GM19043 (cell line): ENCODE measurements around the gene FGGY.
"Not testable (repeated sequence)": the region's sequence is repeated elsewhere in the genome, so short reads cannot be mapped to it uniquely, and the experiment has no call there.

Source experiments
- ATAC-seq: cut with Tn5 transposase; IDR thresholded peaks from one replicate; pipeline ENCODE4 v1.9.1; 2021; ENCODE audit warnings: low read depth; ENCODE audit not compliant: unreplicated experiment

The FGGY gene

DNA sequence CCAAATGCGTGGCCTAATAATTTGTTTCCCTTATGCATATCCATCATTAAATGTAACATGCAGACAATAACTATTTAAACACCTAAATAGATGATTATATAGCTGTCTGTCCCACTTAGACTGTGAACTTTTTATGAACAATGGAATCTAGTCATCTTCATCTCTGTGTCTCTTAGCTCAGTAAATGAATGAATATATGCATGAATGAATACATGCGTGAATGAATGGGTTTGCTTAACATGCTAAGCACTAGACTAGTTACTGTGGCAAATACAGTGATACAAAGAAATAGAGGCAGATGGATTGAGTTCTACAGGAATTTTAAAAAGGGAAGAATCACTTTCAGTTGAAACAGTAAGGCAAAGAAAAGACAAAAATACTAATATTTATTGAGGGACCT lies 232.0 kb downstream of the FGGY start:
- no peak for ATAC-seq

DNA sequence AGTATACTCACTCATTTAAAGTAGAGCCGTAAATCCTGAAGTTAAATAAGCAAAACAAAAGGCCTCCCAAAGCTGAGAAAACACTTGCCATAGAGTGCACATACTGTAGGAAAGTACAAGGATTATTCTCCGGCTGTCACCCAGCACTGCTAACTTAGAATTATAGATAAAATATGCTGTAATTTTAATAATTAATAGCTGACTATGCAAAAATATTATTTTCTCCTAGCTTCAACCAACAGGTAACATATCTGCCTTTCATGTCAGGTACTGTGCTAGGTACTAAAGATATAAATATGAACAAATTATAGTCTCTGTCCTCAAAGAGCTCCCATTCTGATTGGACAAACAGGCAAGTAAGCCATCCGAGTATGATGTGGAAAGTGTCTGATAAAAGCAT lies 233.2 kb downstream of the FGGY start:
- ATAC-seq, result no peak

DNA sequence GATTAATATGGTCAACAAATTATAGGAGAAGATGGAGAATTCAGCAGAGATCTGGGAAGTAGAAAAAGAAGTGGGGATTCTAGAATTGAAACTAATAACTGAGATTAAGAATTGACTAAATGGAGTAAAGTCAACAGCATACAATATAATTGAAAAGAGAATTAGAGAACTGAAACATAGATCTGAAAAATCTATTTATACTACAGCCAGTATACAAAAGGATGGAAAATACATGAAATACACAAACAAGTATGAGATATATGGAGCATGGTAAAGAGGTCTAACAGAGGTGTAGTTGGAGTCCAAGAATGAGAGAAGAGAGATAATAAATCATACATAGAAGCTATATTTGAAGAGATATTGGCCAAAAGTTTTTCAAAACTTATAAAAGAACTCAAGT lies 235.2 kb downstream of the FGGY start:
- ATAC-seq, result no peak

DNA sequence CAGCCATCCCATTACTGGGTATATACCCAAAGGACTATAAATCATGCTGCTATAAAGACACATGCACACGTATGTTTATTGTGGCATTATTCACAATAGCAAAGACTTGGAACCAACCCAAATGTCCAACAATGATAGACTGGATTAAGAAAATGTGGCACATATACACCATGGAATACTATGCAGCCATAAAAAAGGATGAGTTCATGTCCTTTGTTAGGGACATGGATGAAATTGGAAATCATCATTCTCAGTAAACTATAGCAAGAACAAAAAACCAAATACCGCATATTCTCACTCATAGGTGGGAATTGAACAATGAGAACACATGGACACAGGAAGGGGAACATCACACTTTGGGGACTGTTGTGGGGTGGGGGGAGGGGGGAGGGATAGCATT lies 241.6 kb downstream of the FGGY start:
- ATAC-seq, result not testable (repeated sequence)

DNA sequence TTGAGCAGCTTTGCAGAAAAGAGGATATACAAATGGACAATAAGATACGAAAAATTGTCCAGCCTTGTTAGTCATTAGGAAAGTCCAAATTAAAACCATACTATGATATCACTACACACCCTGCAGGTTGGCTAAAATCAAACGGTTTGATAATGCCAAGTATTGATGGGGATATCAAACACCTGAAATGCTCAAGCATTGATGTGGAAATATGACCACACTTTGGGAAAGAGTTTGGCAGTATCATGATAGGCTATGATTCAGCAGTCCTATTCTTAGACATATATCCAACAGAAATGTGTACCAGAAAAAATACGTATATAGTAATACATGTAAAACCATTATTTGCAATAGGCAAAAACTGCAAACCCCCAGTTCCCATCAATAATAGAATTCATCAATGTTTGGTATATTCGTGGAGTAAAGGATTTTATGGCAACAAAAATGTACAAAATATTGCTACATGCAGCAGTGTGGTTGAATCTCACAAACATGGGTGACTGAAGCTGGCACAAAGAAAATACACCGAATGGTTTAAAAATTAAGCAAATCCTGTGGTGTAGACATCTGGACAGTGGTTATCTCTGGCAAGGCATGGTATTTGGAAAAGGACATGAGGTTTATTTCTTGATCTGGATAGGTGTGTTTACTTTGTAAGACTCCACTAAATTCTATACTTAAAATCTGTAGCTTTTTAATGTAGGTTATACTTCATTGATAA lies 243.2 kb downstream of the FGGY start:
- ATAC-seq, result no peak

DNA sequence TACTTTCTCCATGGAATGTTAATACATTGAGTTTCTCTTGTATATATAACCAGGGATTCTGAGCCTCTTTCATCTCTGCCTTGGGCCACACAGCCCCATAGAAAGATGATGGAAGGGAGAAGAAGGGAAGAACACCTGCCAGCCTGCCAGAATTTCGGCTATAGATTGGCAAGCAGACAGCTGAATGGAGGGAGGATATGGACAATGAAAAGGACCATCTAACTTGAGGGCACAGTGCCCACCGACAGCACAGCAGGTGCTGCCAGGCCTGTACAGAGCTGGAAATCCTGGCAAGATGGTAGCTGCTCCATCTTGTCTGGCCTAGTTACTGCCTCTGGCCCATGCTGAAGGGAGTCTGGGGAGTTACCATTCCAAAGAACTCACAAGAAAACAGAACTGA lies 244.3 kb downstream of the FGGY start:
- ATAC-seq, result no peak

DNA sequence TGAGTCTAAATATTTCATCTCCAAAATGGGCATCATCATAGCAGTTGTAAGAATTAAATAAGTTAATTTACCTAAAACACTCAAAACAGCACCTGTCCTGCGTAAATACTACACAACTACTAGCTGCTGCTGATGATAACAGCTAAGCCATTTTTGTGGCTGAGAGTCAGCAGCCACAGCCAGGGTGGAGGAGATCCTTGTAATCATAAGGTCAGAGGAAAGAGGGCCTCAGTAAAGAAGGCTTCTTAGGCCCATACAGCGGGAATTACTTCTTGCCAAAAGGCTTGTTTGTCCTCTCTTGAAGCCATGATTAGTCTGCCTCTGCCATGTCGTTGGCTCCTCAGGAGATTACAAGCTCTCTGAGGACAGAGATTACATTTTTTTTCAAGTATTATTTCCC lies 245.0 kb downstream of the FGGY start:
- ATAC-seq, result no peak

DNA sequence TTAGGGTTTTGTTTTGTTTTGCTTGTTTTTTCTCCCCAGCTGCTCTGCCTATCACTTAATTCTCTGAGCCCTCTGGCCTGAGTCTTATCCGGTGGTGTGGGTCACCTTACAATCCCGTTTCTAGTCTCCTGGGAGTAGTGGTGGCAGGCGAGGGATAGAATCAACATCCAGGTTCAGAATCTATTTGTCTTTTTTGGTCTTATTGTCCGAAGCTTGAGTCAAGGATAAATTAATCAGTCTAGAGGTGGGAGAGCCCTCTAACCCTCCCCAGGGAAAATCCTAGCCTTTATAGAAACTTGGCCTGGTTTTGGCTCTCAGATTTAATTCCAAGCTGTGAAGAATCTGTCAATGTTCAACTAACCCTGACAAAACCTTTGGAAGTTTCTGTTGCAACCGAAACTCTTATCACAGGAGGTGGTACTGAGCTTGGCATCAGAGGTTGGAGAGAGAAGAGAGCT lies 246.3 kb downstream of the FGGY start:
- no peak for ATAC-seq

DNA sequence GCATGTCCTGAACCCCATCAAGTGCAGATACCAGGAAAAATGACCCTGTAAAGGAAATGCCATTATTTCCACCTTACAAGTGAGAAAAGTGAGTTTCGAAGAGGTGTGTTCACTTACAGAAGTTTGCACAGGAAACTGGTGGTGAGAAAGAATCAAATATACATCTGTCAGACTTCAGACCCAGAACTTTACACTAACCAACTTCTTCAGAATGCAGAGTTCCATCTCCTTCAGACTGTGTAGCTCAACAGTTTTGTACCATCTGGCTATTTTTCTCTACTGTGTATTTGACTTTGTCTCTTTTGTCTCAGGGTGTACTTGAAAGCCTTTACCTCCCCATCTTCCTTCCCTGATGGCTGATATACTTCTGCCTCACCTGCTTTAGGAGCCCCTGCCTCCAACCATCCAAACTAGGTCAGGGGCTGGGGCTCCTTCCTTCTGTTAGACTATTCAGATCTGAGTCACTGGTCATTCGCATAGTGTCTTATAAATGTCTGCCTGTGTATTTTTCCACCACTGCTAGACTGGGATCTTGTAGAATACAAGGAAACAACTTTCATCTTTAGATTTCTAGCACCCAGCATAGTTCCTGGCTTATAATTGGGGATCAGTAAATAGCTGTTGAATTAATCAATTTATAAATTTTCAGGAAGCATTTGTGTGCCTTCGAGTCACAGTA lies 247.9 kb downstream of the FGGY start:
- ATAC-seq, result no peak

DNA sequence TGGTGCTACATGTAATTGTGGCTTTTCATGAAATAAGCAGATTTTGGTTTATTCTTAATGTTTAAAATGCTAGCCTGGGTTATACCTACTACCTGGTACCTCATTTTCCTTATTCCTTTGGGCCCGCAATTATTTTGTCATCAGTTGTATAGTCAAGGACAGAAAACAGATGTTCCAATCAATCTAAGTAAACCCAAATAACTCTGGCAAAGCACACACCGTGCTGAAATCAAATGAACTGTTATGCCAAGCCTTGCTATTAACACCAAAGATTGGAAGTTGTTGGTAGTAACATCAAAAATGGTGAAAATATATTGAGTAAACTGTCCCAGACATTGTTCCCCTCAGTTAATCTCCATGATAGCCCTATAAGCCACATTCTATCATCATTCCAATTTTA lies 248.9 kb downstream of the FGGY start:
- ATAC-seq, result no peak

DNA sequence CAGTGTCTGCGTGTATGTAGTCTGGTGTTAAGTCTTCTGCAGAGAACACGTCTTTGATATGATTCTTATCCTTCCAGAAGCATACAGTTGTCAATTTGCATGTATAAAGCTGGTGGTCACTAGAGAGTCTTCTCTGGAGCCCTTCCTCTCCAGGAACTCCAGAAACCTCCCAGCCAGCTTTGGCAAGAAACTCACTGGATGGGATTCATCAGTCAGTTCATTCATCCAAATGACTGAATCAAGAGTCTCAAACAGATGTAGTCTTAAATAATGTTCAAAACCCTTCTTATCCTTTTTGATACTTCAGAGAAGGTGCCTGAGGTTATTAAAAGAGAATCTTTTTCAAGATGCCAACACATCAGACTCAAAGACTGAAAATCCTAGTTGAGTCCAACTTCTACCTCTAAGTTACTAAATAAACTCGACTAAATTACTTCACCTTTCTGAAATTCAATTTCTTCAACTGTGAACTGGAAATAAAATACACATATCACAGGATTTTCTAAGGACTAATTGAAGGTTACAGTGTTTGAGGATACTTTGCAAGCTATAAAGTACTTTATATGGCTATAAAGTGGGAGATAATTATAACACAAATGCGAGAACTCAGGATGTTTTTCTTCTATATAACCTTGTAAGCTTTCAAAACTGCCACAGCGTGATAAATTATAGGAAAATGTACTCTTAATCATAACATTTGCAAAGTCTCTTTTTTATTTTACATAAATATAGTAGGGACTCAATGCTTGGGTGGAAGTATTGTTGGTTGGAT lies 252.4 kb downstream of the FGGY start:
- no peak for ATAC-seq

DNA sequence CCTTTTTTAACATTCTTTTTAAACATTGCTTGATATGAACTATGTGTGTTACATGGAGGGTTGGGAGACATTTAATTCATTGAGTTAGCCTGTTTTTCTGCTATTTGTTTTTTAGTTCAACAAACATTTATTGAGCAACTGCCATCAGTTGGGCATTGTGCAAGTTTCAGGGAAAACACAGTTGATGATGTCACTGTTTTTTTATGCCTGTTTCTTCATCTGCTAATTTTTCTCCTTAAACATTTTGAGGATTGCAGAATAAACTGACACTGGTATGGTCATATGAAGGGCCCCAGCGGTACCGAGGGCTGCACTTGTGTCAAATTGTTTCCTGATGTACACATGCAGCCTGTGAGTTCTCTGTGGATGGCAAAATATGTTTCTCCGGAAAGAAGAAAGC lies 253.0 kb downstream of the FGGY start:
- ATAC-seq, result no peak

DNA sequence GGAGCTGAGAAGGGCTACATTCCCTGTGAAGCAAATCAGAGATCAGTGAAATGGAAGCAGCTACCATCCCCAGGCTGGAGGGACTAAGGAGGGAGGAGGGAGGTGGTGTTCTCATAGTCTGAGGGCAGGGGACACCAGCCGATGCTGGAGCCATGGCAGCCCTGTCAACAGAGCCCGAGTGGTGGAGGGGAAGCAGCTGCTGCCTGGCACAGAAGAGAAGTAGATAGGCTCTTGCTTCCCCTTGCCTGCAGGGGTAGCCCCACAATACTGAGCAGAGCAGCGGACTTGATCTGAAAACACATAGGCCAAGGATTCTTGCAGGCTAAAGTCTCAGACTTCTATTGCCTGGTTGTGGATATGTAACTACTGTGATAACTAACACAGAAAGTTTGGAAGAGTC lies 255.1 kb downstream of the FGGY start:
- no peak for ATAC-seq

DNA sequence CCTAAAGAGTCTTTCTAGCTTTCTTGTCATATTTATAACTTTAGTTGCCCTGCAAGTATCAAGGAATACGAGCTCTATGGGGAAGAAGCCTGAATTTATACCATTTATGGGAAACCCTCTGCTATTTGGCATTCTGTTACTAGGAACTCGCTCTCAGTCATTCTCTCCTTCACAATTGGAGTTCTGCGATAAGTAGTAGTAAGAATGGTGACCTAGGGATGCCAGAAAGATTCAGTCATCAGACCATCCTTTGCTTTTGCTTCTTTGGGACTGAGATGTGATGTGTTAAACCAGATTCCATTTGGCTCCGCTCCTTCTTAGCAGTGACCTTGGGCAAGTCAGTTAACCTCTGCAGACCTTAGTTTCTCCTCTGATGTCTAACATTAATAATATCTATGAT lies 256.5 kb downstream of the FGGY start:
- no peak for ATAC-seq

DNA sequence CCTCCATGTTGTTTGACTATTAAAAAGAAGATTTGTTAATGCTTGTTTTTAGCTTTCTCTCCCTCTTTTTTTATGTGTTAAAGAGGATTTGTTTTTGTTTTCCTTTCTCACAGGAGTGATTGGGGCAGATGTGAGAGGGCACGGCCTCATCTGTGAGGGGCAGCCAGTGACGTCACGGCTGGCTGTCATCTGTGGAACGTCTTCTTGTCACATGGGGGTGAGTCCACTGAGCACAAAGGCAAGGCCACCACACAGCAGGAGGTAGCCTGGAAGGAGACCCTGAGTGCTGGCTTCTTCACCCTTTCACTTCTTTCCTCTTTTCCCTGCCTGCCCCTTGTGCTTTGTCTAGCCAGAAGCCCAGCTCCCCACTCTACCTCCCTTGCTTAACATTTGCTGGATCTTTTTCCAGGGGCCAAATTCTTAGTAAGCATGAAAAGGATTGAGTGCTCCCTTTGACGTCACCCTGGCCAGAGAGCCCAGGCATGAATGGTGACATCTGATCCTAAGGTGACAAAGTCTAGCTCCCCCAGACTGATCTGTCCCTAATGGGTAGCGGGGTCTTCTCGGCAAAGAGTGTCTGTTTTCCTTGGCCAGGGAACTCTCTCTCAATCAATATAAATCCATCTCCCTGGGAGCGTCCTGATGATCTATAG lies 257.2 kb downstream of the FGGY start:
- ATAC-seq, result no peak

DNA sequence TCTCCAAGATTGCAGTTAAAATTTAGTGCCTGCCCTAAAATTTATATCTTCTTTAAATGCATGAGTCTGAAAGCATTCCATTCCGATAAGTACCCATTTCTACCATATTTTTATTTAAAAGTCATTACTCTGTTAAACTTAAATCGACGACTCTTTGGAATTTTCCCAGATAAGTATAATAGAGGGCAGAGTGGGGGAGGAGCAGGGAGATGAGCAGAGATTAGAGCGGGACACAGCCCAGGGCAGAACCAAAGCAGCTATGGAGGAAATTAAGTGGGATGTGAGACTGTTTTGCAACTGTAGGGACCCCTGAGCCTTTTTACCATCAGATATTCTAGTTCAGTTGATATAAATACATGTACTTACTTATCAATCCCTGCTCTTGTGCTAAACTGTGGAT lies 257.9 kb downstream of the FGGY start:
- no peak for ATAC-seq

DNA sequence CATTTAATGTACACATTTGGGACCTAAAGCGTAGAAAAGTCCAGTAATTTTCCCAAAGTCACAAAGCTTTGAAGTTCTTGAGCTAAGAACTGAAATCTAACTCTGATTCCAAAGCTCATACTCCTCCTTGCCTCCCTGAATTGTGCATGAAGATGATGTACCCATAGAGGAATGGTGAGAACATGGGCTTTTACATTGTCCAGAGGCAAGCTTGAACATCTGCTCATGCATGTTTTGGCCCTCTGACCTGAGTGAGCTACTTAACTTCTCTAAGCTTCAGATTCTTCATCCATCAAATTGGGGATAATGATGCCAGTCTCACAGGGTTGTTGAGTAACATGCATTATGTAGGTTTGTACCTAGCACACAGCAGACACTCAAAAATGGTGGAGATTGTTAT lies 259.5 kb downstream of the FGGY start:
- ATAC-seq, result no peak

DNA sequence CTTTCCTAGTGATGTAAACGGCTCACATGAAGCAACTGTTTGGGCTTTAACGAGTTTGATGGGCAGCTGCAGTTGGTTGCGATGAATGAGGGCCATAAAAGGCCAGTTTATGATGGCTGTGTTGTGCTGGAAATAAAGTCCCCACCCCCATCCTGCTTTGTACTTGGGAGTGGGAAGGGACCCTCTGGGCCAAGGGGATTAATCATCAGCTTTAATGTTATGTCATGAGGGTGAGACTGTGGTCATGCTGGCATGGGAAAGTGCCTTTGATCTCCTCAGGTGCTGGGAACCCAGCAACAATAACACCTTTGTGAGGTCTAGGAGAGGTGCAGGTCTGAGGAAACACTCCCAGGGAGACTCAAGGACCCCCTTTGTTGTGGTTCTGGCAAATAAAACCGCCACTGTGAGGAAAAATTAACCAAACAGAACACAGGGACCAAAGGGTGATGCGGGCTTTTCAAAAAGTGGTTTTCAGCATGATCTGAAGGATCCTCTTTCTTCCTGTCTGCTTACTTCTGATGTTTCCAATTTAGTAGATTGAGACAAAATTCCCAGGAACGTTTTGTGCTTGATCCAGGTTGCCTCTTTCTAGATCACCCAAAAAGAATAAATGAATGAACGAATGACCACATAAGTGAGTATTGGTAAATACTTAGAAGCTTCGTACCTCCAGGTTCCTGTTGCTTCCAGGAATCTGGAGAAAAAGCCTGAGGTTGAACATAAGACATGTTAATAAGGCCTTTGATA lies 260.1 kb downstream of the FGGY start:
- no peak for ATAC-seq

DNA sequence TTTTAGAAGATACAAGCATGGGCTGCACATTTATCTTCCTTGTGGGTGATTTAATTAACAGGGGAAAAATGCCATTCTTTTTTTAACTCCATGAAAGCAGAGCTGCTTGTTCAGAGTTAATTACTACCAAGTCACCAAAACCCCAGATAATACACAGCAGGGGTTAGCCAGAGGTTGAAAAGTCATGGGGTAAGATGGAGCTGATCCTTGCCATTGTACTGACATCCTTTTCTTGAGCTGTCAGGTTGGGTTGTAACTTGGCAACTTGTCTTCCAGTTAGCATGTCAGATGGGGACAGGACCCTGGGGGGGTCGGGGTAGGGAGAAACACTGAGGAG lies 260.6 kb downstream of the FGGY start:
- no peak for ATAC-seq

DNA sequence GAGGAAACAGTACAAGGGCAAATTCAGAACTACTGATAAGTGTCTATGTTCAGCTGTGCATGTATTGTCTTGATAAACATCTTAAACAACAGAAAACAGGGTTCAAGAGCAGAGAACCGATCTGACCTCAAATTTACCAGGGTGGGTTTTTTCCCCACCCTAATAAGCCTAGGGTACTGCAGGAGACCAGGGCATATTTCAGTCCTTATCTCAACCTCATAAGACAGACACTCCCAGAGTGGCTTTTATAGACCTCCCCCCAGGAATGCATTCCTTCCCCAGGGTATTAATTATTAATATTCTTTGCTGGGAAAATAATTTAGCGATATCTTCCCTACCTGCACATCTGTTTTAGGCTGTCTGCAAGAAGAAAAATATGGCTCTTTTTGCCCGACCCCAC lies 261.7 kb downstream of the FGGY start:
- ATAC-seq, result not testable (repeated sequence)
